Activated T-cell treated with anti-CD3 and anti-CD28 coated beads for 24 hours (primary cell): ENCODE data around the gene USP7.
"Not testable (repeated sequence)": the region's sequence is repeated elsewhere in the genome, so short reads cannot be mapped to it uniquely, and the experiment has no call there.

ENCODE experiments used
- DNase-seq: peaks from one replicate; pipeline ENCODE4 v3.0.0-alpha.2; 2020; ENCODE audit warnings: low read depth

The USP7 gene

DNA sequence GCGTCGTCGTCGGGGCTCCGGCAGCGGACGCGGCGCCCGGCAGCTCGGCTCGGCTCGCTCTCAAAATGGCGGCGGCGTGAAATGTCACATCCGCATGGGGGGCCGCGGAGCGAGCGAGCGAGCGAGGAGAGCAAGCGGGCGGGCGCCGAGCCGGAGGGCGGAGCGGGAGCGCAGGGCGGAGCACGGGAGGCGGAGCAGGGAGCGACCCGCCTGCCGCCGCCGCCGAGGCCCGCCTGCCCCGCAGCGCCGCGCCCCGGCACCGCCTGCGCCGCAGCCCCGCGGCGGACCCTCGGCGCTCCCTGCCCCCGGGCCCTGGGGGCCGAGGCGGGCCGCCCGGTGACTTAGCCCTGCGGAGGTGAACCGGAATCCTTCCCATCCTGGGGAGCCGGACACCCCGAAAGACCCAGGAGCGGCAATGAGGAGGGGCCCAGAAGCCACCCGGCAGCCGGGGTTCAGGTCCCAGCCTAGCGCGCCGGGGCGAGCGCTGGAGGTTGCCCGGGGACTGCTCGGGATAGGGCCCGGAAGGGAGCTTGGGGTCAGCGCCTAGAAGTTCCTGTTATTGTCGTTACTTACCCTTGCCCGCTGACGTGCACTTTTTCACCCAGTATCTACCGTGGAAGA, at the start of gene USP7:
USP7 (minus strand) TSS at position 86 of the 621 bp plus-strand sequence. CDS start 621 bp downstream, outside the sequence.
- peak; percentile 88 for DNase-seq

GRCh38 chr16:9013508-9013864, 49.8 kb upstream of the USP7 start:
- DNase-seq = no peak

DNA sequence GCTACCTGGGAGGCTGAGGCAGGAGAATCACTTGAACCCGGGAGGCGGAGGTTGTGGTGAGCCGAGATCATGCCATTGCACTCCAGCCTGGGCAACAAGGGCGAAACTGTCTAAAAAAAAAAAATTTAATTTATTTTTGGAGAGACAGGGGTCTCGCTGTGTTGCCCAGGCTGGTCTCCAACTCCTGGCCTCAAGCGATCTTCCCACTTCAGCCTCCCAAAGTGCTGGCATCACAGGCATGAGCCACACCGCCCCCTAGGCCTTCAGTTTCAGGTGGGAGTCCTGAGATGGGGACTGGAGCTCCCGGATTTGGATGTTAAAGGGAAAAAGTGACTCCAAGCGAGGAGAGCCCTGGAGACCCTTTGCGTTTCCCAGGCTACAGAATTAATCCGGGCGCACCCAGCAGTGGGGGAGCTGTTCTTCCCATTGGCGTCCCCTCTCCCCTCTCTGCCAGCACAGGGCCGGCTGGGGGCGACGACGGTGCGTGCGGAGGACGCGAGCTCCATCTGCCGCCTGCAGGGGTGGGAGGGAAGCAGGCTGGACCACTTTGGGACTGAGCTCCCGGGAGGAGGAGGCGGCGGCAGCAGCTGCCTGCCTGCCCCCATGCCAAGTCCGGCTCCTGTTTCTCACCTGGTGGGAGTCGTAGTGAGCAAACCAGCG, 49.3 kb upstream of the USP7 start:
- DNase-seq = no peak

GRCh38 chr16:9012330-9012729, 48.6 kb upstream of the USP7 start:
- DNase-seq = no peak

DNA sequence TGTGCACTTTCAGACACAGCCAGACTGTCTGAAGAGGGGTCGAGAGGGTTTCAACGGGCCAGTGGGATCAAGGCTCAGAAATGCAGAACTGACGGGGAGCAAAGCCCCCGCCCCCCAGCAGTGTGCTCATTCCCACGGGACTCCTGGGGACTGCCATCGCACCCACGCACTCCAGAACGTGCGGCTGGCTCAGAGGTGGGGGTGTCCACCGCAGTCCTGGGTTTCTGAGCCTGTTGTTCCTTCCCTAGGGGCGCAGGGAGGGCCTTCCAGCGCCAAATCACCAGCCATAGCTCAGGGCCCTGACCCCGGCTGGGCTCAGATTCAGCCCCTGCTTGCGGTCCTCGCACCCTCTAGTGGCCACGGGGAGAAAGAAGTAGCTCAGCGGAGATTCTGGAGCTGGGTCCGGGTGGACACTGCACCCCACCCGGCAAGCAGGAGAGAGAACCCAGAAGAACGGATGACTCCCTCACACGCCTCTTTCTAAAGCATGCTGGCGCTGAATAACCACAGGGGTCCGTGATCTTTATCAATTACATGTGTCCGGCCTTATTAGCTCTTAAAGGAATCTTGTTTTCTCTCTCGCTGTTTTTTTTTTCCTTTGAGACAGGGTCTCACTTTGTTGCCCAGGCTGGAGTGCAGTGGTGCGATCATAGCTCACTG, 45.0 kb upstream of the USP7 start:
- peak; percentile 54 for DNase-seq

- no peak for DNase-seq
Observed at GRCh38 chr16:9007177-9007794, 43.6 kb upstream of the USP7 start.

DNA sequence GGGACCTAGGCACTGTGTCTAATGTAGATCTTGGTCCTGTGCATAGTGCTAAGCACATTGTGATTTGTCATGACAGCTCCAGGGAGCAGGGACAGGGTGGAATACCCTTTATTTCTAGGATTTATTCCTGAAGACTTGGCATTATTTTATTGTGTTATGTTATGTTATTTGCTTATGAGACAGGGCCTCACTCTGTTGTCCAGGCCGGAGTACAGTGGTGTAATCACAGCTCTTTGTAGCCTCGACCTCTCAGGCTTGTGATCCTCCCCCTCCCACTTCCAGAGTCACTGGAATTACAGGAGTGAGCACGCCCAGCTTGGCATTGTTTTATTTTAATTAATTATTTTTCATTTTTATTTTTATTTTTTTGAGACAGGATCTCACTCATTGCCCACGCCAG, 40.5 kb upstream of the USP7 start:
- no peak for DNase-seq

GRCh38 chr16:9003763-9004162, 40.1 kb upstream of the USP7 start:
- no peak for DNase-seq

DNA sequence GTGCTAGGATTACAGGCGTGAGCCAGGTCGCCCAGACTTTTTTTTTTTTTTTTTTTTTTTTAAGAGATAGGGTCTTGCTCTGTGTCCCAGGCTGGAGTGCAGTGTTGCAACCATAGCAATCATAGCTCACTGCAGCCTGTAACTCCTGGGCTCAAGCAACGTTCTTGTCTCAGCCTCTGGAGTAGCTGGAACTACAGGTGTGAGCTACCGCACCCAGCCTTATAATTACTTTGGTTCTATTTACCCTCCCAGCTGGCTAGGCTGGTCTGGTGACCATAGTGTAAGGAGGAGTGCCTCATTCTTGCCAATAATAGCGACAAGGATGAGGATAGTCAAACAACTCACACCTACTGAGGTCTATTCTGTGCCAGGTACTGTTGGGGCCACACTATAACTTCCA, 39.6 kb upstream of the USP7 start:
- DNase-seq = no peak

DNA sequence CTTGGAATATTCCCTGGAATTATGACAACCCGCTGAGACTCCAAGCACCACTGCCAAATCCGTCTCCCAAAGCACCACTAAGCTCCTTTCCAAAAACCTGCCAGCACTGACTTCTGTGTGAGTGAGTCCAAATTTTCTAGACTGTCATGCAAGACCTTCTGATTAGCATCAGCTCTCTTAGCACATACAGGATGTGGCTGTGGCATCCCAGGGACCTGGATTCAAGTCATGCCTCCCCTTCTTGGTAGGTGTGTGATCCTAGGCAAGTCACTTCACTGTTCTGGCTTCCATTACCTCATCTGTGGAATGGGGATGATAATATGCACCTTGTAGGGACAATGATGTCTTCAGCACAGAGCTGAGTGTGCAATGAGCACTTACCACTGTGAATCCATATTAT, 38.3 kb upstream of the USP7 start:
- no peak for DNase-seq

GRCh38 chr16:9000664-9001063, 37.0 kb upstream of the USP7 start:
- DNase-seq = no peak

- DNase-seq = no peak
Observed at GRCh38 chr16:8999800-9000199, 36.1 kb upstream of the USP7 start.

GRCh38 chr16:8998108-8998507, 34.4 kb upstream of the USP7 start:
- no peak for DNase-seq

GRCh38 chr16:8996891-8997290, 33.2 kb upstream of the USP7 start:
- DNase-seq = no peak

DNA sequence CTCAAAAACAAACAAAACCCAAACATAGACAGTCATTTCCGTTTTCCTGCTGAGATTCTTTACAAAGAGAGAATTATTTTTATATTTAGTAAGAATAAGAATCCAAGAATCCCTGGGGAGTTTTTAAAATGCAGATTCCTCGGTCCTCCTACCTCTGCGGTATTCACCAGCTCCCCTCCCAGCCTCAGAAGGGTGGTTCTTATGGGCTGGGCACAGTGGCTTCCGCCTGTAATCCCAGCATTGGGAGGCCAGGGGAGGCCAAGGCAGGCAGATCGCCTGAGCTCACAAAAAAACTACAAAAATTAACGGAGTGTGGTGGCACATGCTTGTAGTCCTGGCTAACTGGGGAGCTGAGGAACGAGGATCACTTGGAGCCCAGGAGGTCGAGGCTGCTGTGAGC, 26.7 kb upstream of the USP7 start:
- DNase-seq = no peak

GRCh38 chr16:8989099-8989878, 25.6 kb upstream of the USP7 start:
- no peak for DNase-seq

DNA sequence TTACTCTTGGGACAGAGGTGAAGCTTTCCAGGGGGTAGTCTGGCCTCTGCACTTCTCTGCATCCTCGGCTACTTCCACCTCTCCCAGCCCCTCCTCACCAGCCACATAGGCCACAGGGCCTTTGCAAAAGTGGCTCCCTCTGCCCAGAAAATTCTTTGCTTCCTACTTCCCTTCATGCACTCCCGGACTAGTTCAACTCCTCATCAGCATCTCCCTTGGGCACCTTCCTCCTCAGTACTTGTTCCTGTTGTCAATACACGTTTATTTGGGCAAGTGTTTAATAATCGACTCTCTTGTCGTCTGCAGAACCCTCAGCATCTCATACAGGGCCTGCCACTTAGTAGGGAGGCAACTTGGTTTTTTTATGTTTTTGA, 23.1 kb upstream of the USP7 start:
- DNase-seq = no peak

- no peak for DNase-seq
Observed at GRCh38 chr16:8986111-8986510, 22.4 kb upstream of the USP7 start.

GRCh38 chr16:8982816-8983215, 19.1 kb upstream of the USP7 start:
- DNase-seq = no peak

- not testable (repeated sequence) for DNase-seq
Observed at GRCh38 chr16:8981901-8982300, 18.2 kb upstream of the USP7 start.

DNA sequence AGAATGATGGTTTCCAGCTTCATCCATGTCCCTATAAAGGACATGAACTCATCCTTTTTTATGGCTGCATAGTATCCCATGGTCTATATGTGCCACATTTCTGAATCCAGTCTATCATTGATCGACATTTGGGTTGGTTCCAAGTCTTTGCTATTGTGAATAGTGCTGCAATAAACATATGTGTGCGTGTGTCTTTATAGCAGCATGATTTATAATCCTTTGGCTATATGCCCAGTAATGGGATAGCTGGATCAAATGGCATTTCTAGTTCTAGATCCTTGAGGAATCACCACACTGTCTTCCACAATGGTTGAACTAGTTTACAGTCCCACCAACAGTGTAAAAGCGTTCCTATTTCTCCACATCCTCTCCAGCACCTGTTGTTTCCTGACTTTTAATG, 12.5 kb upstream of the USP7 start:
- not testable (repeated sequence) for DNase-seq

GRCh38 chr16:8975039-8975438, 11.3 kb upstream of the USP7 start:
- DNase-seq = no peak
